GM18499 (cell line): ENCODE measurements around the gene HSPA1A.
"Not testable (repeated sequence)": the region's sequence is repeated elsewhere in the genome, so short reads cannot be mapped to it uniquely, and the experiment has no call there.

Source experiments
- ATAC-seq: cut with Tn5 transposase; IDR thresholded peaks from one replicate; pipeline ENCODE4 v1.9.1; 2021; ENCODE audit warnings: moderate number of reproducible peaks; ENCODE audit not compliant: insufficient read depth, unreplicated experiment

HSPA1A gene

GRCh38 chr6:31780507-31781243, 34.7 kb upstream of the HSPA1A start:
- ATAC-seq, result no peak

DNA sequence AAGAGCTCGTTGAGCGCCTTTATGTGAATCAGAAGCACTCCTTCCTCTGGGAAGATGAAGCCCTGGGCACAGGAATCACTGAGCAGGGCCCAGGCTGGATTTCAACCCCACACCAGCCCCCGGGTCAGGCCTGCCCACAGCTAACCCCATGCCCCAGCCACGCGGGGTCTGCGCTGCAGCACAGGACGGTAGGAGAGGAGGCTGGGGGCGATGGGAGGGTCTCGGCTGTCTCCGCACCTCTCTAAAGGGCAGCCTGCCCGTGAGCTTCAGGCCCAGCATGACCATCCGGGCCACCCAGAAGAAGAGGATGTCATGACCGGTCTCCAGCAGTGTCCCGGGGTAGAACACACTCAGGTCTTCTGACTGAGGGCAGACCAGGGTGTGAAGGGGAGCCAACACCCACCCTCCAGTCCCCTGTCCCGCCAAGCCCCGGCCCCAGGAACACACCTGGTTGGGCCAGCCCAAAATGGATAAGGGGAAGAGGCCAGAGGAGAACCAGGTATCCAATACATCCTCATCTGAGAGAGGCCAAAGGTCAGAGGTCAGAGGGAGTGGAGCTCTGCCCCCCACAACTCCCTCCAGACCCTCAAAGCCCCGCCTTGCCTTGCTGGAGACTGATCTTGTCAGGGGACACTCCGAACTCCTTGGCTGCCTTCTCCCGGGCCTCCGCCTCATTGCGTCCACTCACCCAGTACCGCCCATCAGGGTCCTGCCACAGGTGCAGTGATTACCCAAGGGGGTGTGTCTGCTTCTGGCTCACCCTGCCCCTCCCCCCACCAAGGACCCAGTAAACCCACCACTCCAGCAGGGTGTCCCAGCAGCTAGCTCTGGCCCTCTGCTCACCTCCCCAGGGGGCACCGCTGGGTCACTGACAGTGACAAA, 33.9 kb upstream of the HSPA1A start:
- no peak for ATAC-seq

- ATAC-seq, result no peak
Observed at GRCh38 chr6:31782126-31782855, 33.1 kb upstream of the HSPA1A start.

GRCh38 chr6:31784098-31784925, 31.0 kb upstream of the HSPA1A start:
- no peak for ATAC-seq

GRCh38 chr6:31785475-31785874, 29.9 kb upstream of the HSPA1A start:
- no peak for ATAC-seq

DNA sequence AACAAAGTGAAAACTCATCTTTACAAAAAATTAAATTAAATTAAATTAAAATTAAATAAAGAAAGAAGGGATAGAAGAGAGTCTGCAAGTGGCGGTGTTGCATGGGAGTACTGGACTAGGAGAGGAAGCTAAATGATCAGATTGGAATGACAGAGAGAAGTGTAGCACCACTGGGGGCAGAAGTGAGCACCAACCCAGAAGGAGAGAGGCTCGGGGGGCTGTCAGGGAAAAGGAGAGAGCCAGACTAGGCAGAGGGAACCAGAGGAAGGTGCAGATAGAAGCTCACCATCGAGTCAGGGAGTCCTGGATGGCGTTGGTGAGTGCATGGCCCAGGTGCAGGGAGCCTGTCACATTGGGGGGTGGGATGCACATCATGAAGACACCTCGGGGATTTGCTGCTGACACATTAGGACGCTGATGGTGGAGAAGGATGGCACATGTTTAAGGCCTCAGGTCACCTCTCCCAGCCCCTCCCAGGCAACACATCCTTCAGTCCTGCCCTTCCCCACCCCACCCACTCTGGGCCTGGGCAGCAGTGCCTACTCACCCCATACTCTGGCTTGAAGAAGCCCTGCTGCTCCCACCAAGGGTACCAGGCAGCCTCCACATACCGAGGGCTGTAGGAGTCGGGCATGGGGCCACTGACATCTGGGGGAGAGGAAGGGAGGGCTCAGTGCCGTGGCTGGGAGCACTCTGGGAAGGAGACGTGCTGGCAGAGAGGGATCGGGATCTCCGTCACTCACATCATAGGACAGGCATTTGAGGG, 23.8 kb upstream of the HSPA1A start:
- no peak for ATAC-seq

GRCh38 chr6:31792090-31792374, 23.3 kb upstream of the HSPA1A start:
- ATAC-seq, result no peak

GRCh38 chr6:31792761-31793171, 22.6 kb upstream of the HSPA1A start:
- ATAC-seq, result no peak

DNA sequence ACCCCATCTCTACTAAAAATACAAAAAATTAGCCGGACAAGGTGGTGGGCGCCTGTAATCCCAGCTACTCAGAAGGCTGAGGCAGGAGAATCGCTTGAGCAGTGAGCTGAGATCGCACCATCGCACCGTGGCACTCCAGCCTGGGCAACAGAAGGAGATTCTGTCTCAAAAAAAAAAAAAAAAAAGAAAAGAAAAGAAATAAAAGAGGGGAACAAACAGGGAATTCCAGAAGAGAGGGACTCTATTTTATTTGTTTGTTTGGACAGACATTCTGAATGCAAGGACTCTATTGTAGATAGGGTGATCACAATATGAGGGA, 21.5 kb upstream of the HSPA1A start:
- not testable (repeated sequence) for ATAC-seq

- no peak for ATAC-seq
Observed at GRCh38 chr6:31794294-31794865, 21.0 kb upstream of the HSPA1A start.

DNA sequence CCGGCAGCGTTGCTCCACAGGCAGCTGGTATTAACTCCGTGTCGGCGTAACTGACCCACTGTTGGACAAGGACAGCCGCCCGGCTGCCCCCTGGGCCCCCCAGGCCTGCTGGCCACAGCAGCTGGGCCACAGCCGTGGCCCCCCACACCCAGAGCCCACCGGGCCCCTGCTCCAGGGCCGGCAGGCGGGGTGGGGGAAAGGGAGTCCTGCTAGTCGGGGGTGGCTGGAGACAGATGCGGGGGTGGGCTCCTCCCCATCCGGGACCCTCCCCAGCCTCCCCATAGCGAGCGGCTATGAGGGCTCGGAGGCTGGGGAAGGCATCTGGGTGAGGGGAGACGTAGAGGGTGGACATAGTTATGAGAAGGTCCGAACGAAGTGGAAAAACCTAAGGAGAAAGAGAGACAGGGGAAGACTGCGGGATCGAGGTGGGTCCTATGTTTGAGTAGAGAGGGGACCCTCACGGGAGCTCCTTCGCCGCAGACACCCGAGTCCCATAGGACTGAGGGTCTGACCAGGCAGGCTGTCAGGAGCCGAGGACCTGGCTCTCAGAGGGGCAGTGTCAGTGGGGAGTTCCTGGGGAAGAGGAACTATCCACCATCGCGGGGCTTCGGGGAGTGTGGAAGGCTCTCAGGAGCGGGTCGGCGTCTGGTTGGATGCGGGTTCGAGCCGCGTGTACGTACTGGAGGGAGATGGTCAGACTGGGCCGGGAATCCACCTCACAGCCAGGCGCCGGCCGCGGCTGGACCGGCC, 20.3 kb upstream of the HSPA1A start:
- ATAC-seq, result no peak

GRCh38 chr6:31795616-31796298, 19.6 kb upstream of the HSPA1A start, which contains the start of gene VARS1:
Gene VARS1, minus strand, starts transcription at chr6:31795752. Its CDS starts 535 bp downstream, at chr6:31795217.
- ATAC-seq, result no peak

DNA sequence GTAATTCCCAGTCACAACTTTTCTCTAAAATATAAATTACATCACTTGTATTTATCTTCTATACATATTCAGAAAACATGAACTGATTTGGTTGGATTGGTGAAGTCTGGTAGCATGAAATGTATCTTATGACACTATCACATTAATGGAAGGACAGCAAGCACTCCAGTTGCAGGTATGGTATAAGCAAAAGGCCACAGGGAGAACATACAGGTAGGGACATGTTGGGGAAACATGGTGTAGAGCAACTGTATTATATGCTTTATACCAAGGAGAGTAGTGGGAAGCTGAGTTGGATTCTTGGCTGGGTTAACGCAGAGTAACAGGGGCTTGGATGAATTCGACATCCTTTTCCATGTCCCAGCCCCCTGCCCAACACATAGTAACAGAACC, 18.4 kb upstream of the HSPA1A start:
- ATAC-seq, result no peak

DNA sequence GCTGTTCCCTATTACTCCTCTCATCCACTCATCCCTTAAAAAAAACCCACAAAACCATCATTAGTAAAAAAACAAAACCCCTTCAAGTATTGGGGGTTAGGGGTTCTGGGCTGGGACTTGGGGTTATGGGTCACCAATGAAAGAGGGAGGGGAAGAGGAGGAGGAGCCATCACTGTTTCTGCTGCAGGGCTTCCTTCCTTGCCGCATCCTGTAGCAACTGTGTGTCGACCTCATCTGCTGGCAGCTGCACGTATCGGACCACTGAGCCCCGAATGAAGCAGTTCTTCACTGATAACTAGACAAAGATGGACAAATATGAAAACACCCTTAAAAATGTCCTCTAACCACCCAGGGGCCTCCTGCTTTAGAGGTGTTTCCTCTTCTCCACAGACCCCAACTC, 17.8 kb upstream of the HSPA1A start:
- ATAC-seq, result no peak

- no peak for ATAC-seq
Observed at GRCh38 chr6:31799781-31800180, 15.6 kb upstream of the HSPA1A start.

GRCh38 chr6:31801031-31801927, 14.1 kb upstream of the HSPA1A start:
- not testable (repeated sequence) for ATAC-seq

GRCh38 chr6:31805939-31806469, 9.3 kb upstream of the HSPA1A start:
- peak; percentile 17 for ATAC-seq
